Right atrium auricular region (tissue), 2 donors: ENCODE data around the gene EYA2. TPM values are rescaled to one million over a fixed set of nuclear protein-coding genes. Genes with fewer than 3 reads are reported as not detected.

Experiments
- DNase-seq: peaks from one replicate; pipeline ENCODE4 v3.0.0-alpha.2; 2019; ENCODE audit warnings: low spot score
- H3K27ac ChIP-seq, 2 donors: fragments of 200-600 bp; sonication (generic); 1 replicate in 1 of 2; 2 replicates in 1 of 2; pipeline ENCODE4 v1.5.1; 2016 to 2019
- H3K27me3 ChIP-seq, 2 donors: fragments of 200-600 bp; sonication (generic); one replicate each; pipeline versions ENCODE4 v1.5.1 to v1.6.0; 2017 to 2019
- H3K36me3 ChIP-seq: fragments of 200-600 bp; sonication (generic); one replicate; pipeline ENCODE4 v1.5.1; 2016
- H3K4me1 ChIP-seq, 2 donors: fragments of 200-600 bp; sonication (generic); one replicate each; pipeline versions ENCODE4 v1.5.1 to v1.6.0; 2017 to 2019
- H3K4me3 ChIP-seq, 2 donors: fragments of 200-600 bp; sonication (generic); 1 replicate in 1 of 2; 2 replicates in 1 of 2; pipeline ENCODE4 v1.5.1; 2017 to 2019; ENCODE audit warnings: mild to moderate bottlenecking in 1 of 2, moderate library complexity in 1 of 2
- H3K9me3 ChIP-seq, 2 donors: fragments of 200-600 bp; sonication (generic); one replicate each; pipeline ENCODE4 v1.5.1; 2019
- microRNA-seq, 2 donors: library from miRNA; unstranded; fragments of <30 nt; microRNA quantifications; one replicate each; pipeline ENCODE4, GENCODE V29; 2016 to 2017; ENCODE audit warnings: borderline number of aligned reads in 2 of 2, borderline replicate concordance in 1 of 2
- total RNA-seq, 2 donors: library from RNA; depleted of rRNA; stranded (reverse); fragments of >200 nt; gene quantifications; one replicate each; pipeline ENCODE4 v1.1.0, GENCODE V29; 2016
- TF ChIP-seq, protein P1 (sequence below), 2 donors: fragments of 200-600 bp; sonication (generic); IDR thresholded peaks; one replicate each; pipeline ENCODE4 v1.5.1; 2019; ENCODE audit warnings: antibody characterized with exemption in 2 of 2

The EYA2 gene
- total RNA-seq, 2 donors from 2014 or later = 0.30 to 2.6 TPM

DNA sequence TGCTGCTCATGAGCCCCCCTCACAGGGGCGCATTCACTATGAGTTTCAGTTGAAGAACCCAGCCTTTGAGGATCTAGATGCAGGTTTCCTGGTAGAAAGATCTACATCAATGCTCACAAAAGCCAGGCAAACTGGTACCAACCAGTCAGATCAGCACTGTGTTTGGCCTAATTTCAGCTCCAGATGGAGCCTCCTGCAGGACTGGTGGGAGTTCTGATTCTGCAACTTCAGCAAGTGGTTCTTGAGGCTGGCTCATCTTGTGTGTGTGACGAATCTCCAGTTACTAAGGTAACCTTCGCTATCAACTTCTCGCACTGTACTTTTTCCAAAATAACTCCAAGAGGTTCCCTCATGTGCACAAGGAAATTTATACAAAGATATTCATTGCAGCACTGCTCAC, 343.1 kb downstream of the EYA2 start:
- H3K27ac ChIP-seq = no peak overlapping the region
- no peak overlapping the region for H3K4me3 ChIP-seq
- H3K9me3 ChIP-seq = no peaks in the 10 kb centered on the region
- H3K4me1 ChIP-seq = no peaks in the 10 kb centered on the region
- H3K27me3 ChIP-seq = no peaks in the 10 kb centered on the region
- peaks cover 67% of the 10 kb centered on the region for H3K36me3 ChIP-seq
- TF ChIP-seq, protein P1, sequence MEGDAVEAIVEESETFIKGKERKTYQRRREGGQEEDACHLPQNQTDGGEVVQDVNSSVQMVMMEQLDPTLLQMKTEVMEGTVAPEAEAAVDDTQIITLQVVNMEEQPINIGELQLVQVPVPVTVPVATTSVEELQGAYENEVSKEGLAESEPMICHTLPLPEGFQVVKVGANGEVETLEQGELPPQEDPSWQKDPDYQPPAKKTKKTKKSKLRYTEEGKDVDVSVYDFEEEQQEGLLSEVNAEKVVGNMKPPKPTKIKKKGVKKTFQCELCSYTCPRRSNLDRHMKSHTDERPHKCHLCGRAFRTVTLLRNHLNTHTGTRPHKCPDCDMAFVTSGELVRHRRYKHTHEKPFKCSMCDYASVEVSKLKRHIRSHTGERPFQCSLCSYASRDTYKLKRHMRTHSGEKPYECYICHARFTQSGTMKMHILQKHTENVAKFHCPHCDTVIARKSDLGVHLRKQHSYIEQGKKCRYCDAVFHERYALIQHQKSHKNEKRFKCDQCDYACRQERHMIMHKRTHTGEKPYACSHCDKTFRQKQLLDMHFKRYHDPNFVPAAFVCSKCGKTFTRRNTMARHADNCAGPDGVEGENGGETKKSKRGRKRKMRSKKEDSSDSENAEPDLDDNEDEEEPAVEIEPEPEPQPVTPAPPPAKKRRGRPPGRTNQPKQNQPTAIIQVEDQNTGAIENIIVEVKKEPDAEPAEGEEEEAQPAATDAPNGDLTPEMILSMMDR (IDR thresholded peaks at IDR 0.05) = no peak
- DNase-seq = no peak

Small RNA genes within 50 kb of the gene (microRNA-seq; reads per million reads assigned to microRNA genes)
- gene MIR3616 = 0.71 to 1.4 reads per million in 2 donors

Other genes starting within 250 kb of the EYA2 start
- gene SLC13A3, start 243.4 kb upstream of the EYA2 start, total RNA-seq = 1 to 10 TPM in 1 of 2 donors, under 1 TPM in 1; 0.37 to 1.5 TPM
- gene TP53RK, start 205.4 kb upstream of the EYA2 start, total RNA-seq = 10 to 100 TPM; 11.3 to 12.1 TPM
- gene SLC2A10, start 185.2 kb upstream of the EYA2 start, total RNA-seq = 1 to 10 TPM; 5.6 to 6.4 TPM